IgD-negative memory B cell (primary cell): ENCODE measurements around the gene C2CD4C. TPM values are rescaled to one million over a fixed set of nuclear protein-coding genes. Genes with fewer than 3 reads are reported as not detected.

Experiments
- H3K27ac Mint-ChIP-seq, 3 donors: one replicate each; pipeline ENCODE4 v1.8.0; 2020 to 2022; ENCODE audit warnings: mild to moderate bottlenecking in 3 of 3, mixed read lengths in 3 of 3, moderate library complexity in 1 of 3
- H3K27me3 Mint-ChIP-seq: one replicate; pipeline ENCODE4 v1.8.0; 2021; ENCODE audit warnings: mixed read lengths
- H3K36me3 Mint-ChIP-seq: one replicate; pipeline ENCODE4 v1.8.0; 2020; ENCODE audit warnings: mild to moderate bottlenecking, mixed read lengths
- H3K4me1 Mint-ChIP-seq, 3 donors: one replicate each; pipeline ENCODE4 v1.8.0; 2020 to 2022; ENCODE audit warnings: mixed read lengths in 3 of 3, mild to moderate bottlenecking in 1 of 3
- H3K4me3 Mint-ChIP-seq, 4 donors: one replicate each; pipeline ENCODE4 v1.8.0; 2020 to 2022; ENCODE audit warnings: mild to moderate bottlenecking in 4 of 4, mixed read lengths in 4 of 4, moderate library complexity in 3 of 4
- H3K9me3 Mint-ChIP-seq, 3 donors: one replicate each; pipeline ENCODE4 v1.8.0; 2020 to 2021; ENCODE audit warnings: mixed read lengths in 3 of 3, mild to moderate bottlenecking in 1 of 3
- polyA plus RNA-seq: library from polyadenylated mRNA; unstranded; fragments of 300-500 nt; fragmentation: Illumina TruSeq; gene quantifications from one replicate; pipeline ENCODE4 v1.2.3, GENCODE V29; 2021

The C2CD4C gene
- polyA plus RNA-seq, 1 donor from 2014 or later = not detected

GRCh38 chr19:443005-443404 lies 34.1 kb upstream of the C2CD4C start:
- Mint-ChIP-seq H3K9me3 (no peaks in the 10 kb centered on the region), H3K36me3 (no peaks in the 10 kb centered on the region), H3K4me3 (no peak overlapping the region), H3K27ac (no peak overlapping the region), H3K4me1 (peaks cover 0 to 1% (median 0%) of the 10 kb centered on the region in 3 donors), H3K27me3 (peaks cover 4% of the 10 kb centered on the region)

DNA sequence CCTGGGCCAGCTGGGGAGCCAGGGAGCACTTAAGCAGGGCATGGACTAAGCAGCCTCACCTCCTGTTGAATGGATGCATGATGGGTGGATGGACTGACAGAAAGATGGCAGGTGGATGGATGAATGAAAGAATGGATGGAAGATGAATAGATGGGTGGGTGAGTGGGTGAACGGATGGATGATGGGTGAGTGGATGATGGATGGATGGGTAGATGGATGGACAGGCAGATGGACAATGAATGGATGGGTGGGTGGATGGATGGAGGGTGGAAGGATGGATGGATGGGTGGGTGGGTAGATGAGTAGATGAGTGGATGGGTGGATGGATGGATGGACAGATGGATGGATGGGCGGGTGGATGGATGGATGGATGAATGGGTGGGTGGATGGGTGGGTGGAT lies 33.1 kb upstream of the C2CD4C start:
- Mint-ChIP-seq H3K27ac (no peak overlapping the region), H3K36me3 (no peaks in the 10 kb centered on the region), H3K4me3 (no peak overlapping the region), H3K4me1 (peaks cover 0 to 1% (median 0%) of the 10 kb centered on the region in 3 donors), H3K27me3 (peaks cover 9% of the 10 kb centered on the region), H3K9me3 (peaks cover 0 to 2% (median 0%) of the 10 kb centered on the region in 3 donors)

DNA sequence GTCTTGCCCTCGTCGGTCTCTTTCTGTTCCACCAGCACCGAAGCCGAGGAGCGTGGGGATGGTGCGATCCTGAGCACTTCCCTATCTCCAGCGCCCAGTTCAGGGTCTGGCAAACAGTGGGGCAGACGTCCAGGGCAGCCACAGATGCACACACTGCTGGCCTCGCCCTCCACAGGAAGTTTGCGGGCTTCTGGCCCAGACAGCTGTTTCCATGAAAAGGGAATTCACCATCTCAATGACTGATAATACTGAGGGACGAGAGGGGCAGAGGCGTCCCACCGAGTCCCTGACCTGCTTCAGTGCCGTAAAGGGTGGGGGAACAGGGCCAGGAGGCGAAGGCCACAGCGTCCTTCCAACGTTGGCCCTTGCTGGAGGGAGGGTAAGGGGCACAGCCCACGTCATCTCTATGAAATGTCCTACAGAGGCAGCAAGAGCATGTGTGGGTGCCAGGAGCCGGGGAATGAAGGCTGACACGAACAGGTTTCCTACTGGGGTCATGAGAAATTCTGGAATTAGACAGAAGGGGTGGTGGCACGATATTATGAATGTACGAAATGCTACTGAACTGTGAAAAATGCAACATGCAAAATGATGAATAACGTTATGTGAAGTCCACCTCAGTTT lies 32.4 kb upstream of the C2CD4C start:
- Mint-ChIP-seq H3K36me3 (no peaks in the 10 kb centered on the region), H3K4me1 (peaks cover 0 to 1% (median 0%) of the 10 kb centered on the region in 3 donors), H3K27me3 (peaks cover 10% of the 10 kb centered on the region), H3K9me3 (peaks cover 0 to 2% (median 0%) of the 10 kb centered on the region in 3 donors), H3K4me3 (no peak overlapping the region), H3K27ac (no peak overlapping the region)

DNA sequence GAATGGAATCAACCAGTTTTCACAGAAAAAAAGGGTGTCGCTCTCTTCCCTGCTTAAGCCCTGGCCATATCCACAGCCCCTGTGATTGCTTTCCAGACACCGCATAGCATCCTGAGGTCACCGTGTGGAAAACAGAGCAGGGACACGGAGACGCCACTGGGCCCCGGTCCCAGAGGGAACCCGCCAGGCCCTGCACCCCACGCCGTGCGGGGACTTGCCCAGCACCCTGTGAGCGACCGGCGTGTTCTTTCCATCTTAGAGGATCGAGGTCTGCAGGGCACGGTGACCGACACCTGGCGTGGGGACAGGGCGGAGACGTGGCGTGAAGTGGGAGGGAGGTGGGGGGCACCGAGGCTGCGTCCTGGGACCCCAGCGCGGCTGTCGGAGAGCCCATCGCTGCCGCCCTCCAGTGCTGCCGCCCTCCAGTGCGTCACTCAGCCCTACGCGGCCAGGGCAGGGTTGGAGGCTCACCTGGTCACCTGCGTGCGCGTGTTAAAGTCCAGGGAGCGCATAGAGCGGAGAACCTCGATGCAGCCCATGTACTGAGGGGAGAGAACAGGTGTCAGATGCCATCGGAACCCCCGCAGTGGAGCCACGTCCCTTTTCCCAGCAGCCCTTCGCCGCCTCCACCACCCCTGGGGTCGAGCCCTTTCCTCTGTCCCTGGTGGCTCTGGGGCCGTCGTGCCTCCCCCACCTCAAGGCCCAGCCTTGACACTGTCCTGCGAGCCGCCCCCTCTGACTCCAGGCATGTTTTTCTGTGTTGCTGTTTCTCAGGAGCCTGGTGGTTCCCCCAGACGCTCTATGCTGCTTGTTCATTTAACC lies 31.7 kb upstream of the C2CD4C start:
- Mint-ChIP-seq H3K4me1 (peaks cover 0 to 1% (median 0%) of the 10 kb centered on the region in 3 donors), H3K9me3 (peaks cover 0 to 2% (median 0%) of the 10 kb centered on the region in 3 donors), H3K36me3 (no peaks in the 10 kb centered on the region), H3K27ac (no peak overlapping the region), H3K27me3 (peaks cover 10% of the 10 kb centered on the region), H3K4me3 (no peak overlapping the region)

GRCh38 chr19:439167-439900 lies 30.4 kb upstream of the C2CD4C start:
- Mint-ChIP-seq H3K27me3 (peaks cover 10% of the 10 kb centered on the region), H3K4me1 (peaks cover 0 to 1% (median 0%) of the 10 kb centered on the region in 3 donors), H3K36me3 (no peaks in the 10 kb centered on the region), H3K4me3 (no peak overlapping the region), H3K27ac (no peak overlapping the region), H3K9me3 (peaks cover 0 to 2% (median 0%) of the 10 kb centered on the region in 3 donors)

GRCh38 chr19:438416-438958 lies 29.5 kb upstream of the C2CD4C start:
- Mint-ChIP-seq H3K27ac (no peak overlapping the region), H3K4me3 (no peak overlapping the region), H3K27me3 (peaks cover 10% of the 10 kb centered on the region), H3K36me3 (no peaks in the 10 kb centered on the region), H3K4me1 (peaks cover 0 to 1% (median 0%) of the 10 kb centered on the region in 3 donors), H3K9me3 (peaks cover 0 to 2% (median 0%) of the 10 kb centered on the region in 3 donors)

GRCh38 chr19:437041-437440 lies 28.1 kb upstream of the C2CD4C start:
- no peak overlapping the region for H3K27ac Mint-ChIP-seq
- peaks cover 0 to 1% (median 0%) of the 10 kb centered on the region in 3 donors for H3K4me1 Mint-ChIP-seq
- H3K9me3 Mint-ChIP-seq = peaks cover 0 to 2% (median 0%) of the 10 kb centered on the region in 3 donors
- no peaks in the 10 kb centered on the region for H3K36me3 Mint-ChIP-seq
- H3K27me3 Mint-ChIP-seq = peaks cover 10% of the 10 kb centered on the region
- H3K4me3 Mint-ChIP-seq = no peak overlapping the region

DNA sequence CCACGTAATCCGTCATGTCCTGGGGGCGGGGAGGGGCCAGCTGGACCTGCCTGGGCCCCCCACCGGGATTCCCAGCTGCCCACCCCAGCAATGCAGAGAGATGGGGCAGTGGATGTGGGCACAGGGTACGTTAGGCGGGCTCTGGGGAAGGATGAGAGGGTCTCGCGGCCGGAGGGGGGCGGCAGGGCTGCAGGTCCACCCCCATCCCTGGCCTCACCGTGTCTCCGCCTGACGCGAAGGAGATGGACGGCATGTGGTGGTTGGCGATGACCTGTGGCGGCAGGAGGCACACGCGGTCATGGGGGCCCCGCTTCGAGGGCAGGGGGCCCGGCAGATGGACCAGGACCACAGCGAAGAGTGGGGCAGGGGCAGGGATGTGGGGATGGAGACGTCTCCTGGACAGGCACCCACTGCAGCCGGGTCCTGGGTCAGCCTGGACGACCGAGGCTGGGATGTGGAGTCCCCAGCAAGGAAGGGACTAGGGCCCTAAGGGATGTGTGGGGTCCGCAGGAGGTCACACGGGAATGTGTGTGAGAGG lies 27.5 kb upstream of the C2CD4C start:
- Mint-ChIP-seq H3K27me3 (peaks cover 10% of the 10 kb centered on the region), H3K9me3 (peaks cover 0 to 2% (median 0%) of the 10 kb centered on the region in 3 donors), H3K4me3 (no peak overlapping the region), H3K4me1 (no peaks in the 10 kb centered on the region), H3K27ac (no peak overlapping the region), H3K36me3 (no peaks in the 10 kb centered on the region)

- peaks cover 0 to 2% (median 0%) of the 10 kb centered on the region in 3 donors for H3K9me3 Mint-ChIP-seq
- no peaks in the 10 kb centered on the region for H3K4me1 Mint-ChIP-seq
- H3K27ac Mint-ChIP-seq = no peak overlapping the region
- H3K4me3 Mint-ChIP-seq = no peak overlapping the region
- H3K36me3 Mint-ChIP-seq = no peaks in the 10 kb centered on the region
- peaks cover 7% of the 10 kb centered on the region for H3K27me3 Mint-ChIP-seq
These were observed 26.9 kb upstream of the C2CD4C start for GRCh38 chr19:435707-436412.

DNA sequence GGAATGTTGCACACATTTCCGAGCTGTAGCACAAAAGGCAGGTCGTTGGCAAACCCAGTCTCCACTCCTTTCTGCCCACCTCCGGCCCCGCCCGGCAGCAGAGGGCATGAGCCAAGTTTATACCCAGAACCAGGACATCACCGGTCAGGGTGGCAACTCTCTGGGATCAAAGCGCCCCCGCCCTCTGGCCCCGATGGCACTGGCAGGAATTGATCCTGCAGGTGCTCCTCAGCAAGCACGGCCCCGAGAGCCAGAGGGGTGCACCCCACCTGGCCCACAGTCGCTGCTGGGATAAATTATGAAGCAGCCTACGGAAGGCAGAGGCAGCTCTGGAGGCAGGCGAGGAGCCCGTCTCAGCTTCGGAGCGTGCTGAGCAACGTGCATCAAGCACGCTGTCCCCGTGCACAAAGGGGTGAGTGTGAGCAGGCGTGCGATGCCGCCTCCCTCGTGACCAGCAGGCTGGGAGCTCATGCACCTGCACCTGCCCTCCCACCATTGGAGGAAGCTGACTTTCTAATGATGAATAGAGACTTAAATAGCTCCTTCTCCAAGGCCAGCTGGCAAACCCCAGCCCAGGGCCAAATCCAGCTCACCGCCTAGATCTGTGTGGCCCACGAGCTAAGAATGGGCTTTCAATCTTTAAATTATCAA lies 26.2 kb upstream of the C2CD4C start:
- Mint-ChIP-seq H3K27ac (no peak overlapping the region), H3K4me1 (no peaks in the 10 kb centered on the region), H3K4me3 (no peak overlapping the region), H3K9me3 (peaks cover 0 to 3% (median 0%) of the 10 kb centered on the region in 3 donors), H3K36me3 (no peaks in the 10 kb centered on the region), H3K27me3 (peaks cover 7% of the 10 kb centered on the region)

- no peak overlapping the region for H3K4me3 Mint-ChIP-seq
These were observed 25.4 kb upstream of the C2CD4C start for GRCh38 chr19:434152-434960.

GRCh38 chr19:430701-431100 lies 21.8 kb upstream of the C2CD4C start:
- Mint-ChIP-seq H3K27me3 (no peaks in the 10 kb centered on the region), H3K4me1 (no peaks in the 10 kb centered on the region), H3K4me3 (no peak overlapping the region), H3K9me3 (peaks cover 0 to 1% (median 0%) of the 10 kb centered on the region in 3 donors), H3K36me3 (no peaks in the 10 kb centered on the region), H3K27ac (no peak overlapping the region)

More at GRCh38 chr19:434152-434960, 25.4 kb upstream of the C2CD4C start:
- Mint-ChIP-seq H3K4me1 (no peaks in the 10 kb centered on the region), H3K27me3 (peaks cover 5% of the 10 kb centered on the region), H3K27ac (no peak overlapping the region), H3K36me3 (no peaks in the 10 kb centered on the region), H3K9me3 (peaks cover 0 to 3% (median 0%) of the 10 kb centered on the region in 3 donors)

DNA sequence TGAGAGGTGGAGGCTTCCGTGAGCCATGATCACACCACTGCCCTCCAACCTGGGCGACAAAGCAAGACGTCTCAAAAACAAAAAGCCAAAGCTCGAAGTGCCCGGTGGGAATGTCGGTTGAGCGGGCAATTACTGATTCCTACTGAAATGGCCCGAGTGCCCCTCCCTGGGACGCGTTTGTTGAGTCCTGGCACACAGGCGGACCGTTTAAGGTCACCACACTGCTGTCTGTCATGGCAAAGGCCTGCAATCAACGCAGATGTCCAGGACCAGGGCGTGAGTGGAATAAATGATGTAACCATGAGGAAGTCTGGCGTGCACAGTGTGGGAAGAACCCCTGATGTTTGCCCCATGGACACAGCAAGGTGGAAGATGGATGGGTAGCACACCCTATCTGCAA lies 19.2 kb upstream of the C2CD4C start:
- Mint-ChIP-seq H3K9me3 (peaks cover 0 to 1% (median 0%) of the 10 kb centered on the region in 3 donors), H3K4me3 (no peak overlapping the region), H3K27ac (no peak overlapping the region), H3K27me3 (no peaks in the 10 kb centered on the region), H3K4me1 (no peaks in the 10 kb centered on the region), H3K36me3 (no peaks in the 10 kb centered on the region)
